Sigmoid colon (tissue), 4 donors: ENCODE measurements around the gene CPLX1.

Experiments used
- EP300 ChIP-seq, 4 donors: sonication (generic); formaldehyde crosslinking; IDR thresholded peaks; one replicate each; pipeline ENCODE4 v1.6.1; 2017; ENCODE audit warnings: antibody characterized with exemption in 4 of 4
- POLR2AphosphoS5 ChIP-seq, 4 donors: sonication (generic); formaldehyde crosslinking; IDR thresholded peaks; one replicate each; pipeline ENCODE4 v1.6.1; 2017; ENCODE audit warnings: antibody characterized with exemption in 4 of 4
- TF ChIP-seq, protein P1 (sequence below), 4 experiments: fragments of 450-650 bp in 3 of 4; fragments of 200-600 bp in 1 of 4; IDR thresholded peaks; one replicate each; pipeline ENCODE4 v1.5.1; 2016 to 2019; ENCODE audit warnings: antibody characterized with exemption in 4 of 4, mild to moderate bottlenecking in 3 of 4, moderate library complexity in 2 of 4

DNA sequence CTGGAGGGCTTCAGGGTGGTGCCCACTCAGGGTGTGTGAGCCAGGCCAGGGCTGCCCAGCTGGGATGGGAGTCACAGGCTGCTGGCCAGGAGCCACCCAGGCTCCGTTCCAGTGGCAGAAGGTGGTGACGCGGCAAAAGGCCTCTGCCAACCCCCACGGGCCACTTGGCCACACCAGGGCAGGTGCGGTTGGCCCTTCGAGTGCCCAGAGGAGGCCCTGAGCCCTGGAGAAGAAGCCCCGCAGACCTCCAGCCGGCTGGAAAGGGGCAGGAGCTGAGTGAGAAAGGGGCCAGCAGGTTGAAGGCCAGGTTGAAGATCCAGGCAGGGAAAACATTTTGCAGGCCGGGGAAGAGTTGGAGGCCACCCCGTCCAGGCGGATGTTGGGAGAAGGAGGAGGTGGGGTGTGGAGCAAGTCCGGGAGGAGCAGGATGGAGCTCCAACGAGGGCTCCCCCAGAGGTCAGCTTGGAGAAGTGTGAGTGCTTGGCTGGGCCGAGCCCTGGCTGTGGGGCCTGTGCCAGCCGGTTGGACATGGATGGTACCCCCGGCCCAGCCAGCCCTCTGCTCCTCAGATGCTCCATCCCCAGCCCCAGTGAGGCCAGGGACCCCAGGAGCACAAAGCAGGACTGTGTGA is 2.8 kb upstream of the CPLX1 start:
- TF ChIP-seq, protein P1, sequence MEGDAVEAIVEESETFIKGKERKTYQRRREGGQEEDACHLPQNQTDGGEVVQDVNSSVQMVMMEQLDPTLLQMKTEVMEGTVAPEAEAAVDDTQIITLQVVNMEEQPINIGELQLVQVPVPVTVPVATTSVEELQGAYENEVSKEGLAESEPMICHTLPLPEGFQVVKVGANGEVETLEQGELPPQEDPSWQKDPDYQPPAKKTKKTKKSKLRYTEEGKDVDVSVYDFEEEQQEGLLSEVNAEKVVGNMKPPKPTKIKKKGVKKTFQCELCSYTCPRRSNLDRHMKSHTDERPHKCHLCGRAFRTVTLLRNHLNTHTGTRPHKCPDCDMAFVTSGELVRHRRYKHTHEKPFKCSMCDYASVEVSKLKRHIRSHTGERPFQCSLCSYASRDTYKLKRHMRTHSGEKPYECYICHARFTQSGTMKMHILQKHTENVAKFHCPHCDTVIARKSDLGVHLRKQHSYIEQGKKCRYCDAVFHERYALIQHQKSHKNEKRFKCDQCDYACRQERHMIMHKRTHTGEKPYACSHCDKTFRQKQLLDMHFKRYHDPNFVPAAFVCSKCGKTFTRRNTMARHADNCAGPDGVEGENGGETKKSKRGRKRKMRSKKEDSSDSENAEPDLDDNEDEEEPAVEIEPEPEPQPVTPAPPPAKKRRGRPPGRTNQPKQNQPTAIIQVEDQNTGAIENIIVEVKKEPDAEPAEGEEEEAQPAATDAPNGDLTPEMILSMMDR (IDR thresholded peaks at IDR 0.05), result no peak
- no peak for TF ChIP-seq POLR2AphosphoS5 (IDR thresholded peaks at IDR 0.05)
- no peak for TF ChIP-seq EP300 (IDR thresholded peaks at IDR 0.05)
